Lung (tissue), 12 donors: ENCODE measurements around the gene LILRB1. TPM values are rescaled to one million over a fixed set of nuclear protein-coding genes. Genes with fewer than 3 reads are reported as not detected.
"Not testable (repeated sequence)": the region's sequence is repeated elsewhere in the genome, so short reads cannot be mapped to it uniquely, and the experiment has no call there.

Experiments used
- ATAC-seq: fragments of 200-7000 bp; cut with Tn5 transposase; one replicate; pipeline ENCODE4 v1.9.1; 2020; ENCODE audit warnings: moderate number of reproducible peaks; ENCODE audit not compliant: insufficient read depth, low FRiP score
- DNase-seq, 3 donors: peaks; one replicate each; pipeline ENCODE4 v3.0.0-alpha.2; 2013 to 2017
- H3K27ac ChIP-seq, 2 donors: one replicate each; pipeline ENCODE4 v1.5.1; 2013; ENCODE audit warnings: mild to moderate bottlenecking in 2 of 2, moderate library complexity in 2 of 2, control low read depth in 1 of 2, inconsistent platforms in 1 of 2, low read depth in 1 of 2, low read length in 1 of 2
- H3K27me3 ChIP-seq, 3 donors: one replicate each; pipeline ENCODE4 v1.5.1; 2013; ENCODE audit warnings: low read length in 2 of 3; ENCODE audit not compliant: control insufficient read depth in 3 of 3, insufficient read depth in 3 of 3
- H3K36me3 ChIP-seq, 4 donors: one replicate each; pipeline ENCODE4 v1.5.1; 2013; ENCODE audit warnings: low read length in 4 of 4, mild to moderate bottlenecking in 1 of 4, moderate library complexity in 1 of 4; ENCODE audit not compliant: control insufficient read depth in 4 of 4, insufficient read depth in 4 of 4
- H3K4me1 ChIP-seq, 5 donors: one replicate each; pipeline ENCODE4 v1.5.1; 2013; ENCODE audit warnings: low read length in 5 of 5, mild to moderate bottlenecking in 2 of 5, moderate library complexity in 1 of 5; ENCODE audit not compliant: control insufficient read depth in 5 of 5, insufficient read depth in 5 of 5
- H3K4me3 ChIP-seq: one replicate; pipeline ENCODE4 v1.5.1; 2013; ENCODE audit warnings: mild to moderate bottlenecking, control low read depth, moderate library complexity
- H3K9ac ChIP-seq, 2 donors: one replicate each; pipeline ENCODE4 v1.5.1; 2013; ENCODE audit warnings: low read length in 2 of 2, control low read depth in 1 of 2; ENCODE audit not compliant: insufficient read depth in 1 of 2
- H3K9me3 ChIP-seq, 4 donors: one replicate each; pipeline ENCODE4 v1.5.1; 2013; ENCODE audit warnings: low read length in 3 of 4, mild to moderate bottlenecking in 1 of 4, moderate library complexity in 1 of 4; ENCODE audit not compliant: control insufficient read depth in 4 of 4, insufficient read depth in 3 of 4
- CTCF ChIP-seq: IDR thresholded peaks from 2 replicates; pipeline ENCODE4 v1.5.1; 2012; ENCODE audit warnings: mild to moderate bottlenecking; ENCODE audit errors: control extremely low read depth, extremely low read depth
- whole genome bisulfite sequencing, 2 donors: extraction: QIAGEN DNeasy Blood & Tissue Kit; methylation state at CpG; one replicate each; pipeline ENCODE4 v1.1.7; 2013; 5-methylcytosine and 5-hydroxymethylcytosine counted together
- polyA plus RNA-seq, 2 donors: library from polyadenylated mRNA; stranded (reverse); fragments of 200-250 nt; gene quantifications; one replicate each; pipeline ENCODE4 v1.2.1, GENCODE V29; 2013
- total RNA-seq, 2 donors: library from RNA; depleted of rRNA in 1 of 2; stranded (reverse); fragments of >200 nt in 1 of 2; gene quantifications; one replicate each; pipeline ENCODE4 v1.2.1, GENCODE V29; 2014 to 2021
- donor health status: control.
- donor health status: control.
- donor health status: Bipolar disorder and iron deficiency.
- donor health status: healthy.
- donor health status: DM: yes; HTN: yes; CAD: no.

The LILRB1 gene
- total and polyA plus RNA-seq, 4 donors = 5.1 to 90.5 (median 20.7) TPM

- 87 to 96% methylated on average over 18 of the region's 18 CpGs for WGBS, 2 donors
Observed at GRCh38 chr19:54638683-54639082, 8.4 kb downstream of the LILRB1 start.

GRCh38 chr19:54642953-54643352 is 12.7 kb downstream of the LILRB1 start:
- H3K36me3 ChIP-seq, H3K4me3 ChIP-seq, H3K9me3 ChIP-seq, DNase-seq, H3K4me1 ChIP-seq, H3K27me3 ChIP-seq, ATAC-seq, H3K9ac ChIP-seq, H3K27ac ChIP-seq: not testable (repeated sequence)
- WGBS, 2 donors = 17 to 45% methylated on average over 5 of the region's 5 CpGs

More at GRCh38 chr19:54638683-54639082, 8.4 kb downstream of the LILRB1 start:
- H3K27ac ChIP-seq = no peak overlapping the region
- H3K36me3 ChIP-seq = no peaks in the 10 kb centered on the region
- DNase-seq = no peak
- H3K4me1 ChIP-seq = no peaks in the 10 kb centered on the region
- ATAC-seq = no peak
- no peak for TF ChIP-seq CTCF
- H3K27me3 ChIP-seq = no peaks in the 10 kb centered on the region
- peaks cover 0 to 3% (median 0%) of the 10 kb centered on the region in 4 donors for H3K9me3 ChIP-seq
- no peak overlapping the region for H3K4me3 ChIP-seq
- H3K9ac ChIP-seq = no peak overlapping the region

GRCh38 chr19:54643583-54643982 is 13.3 kb downstream of the LILRB1 start:
- peak overlapping the region in 1 of 2 donors; percentile 40 for H3K27ac ChIP-seq
- H3K36me3 ChIP-seq, H3K9ac ChIP-seq, H3K4me3 ChIP-seq, H3K27me3 ChIP-seq, H3K9me3 ChIP-seq, DNase-seq, H3K4me1 ChIP-seq: not testable (repeated sequence)
- WGBS, 2 donors = 38 to 63% methylated on average over 4 to 6 of the region's 6 CpGs
- ATAC-seq = peak; percentile 47

GRCh38 chr19:54644056-54644455 is 13.8 kb downstream of the LILRB1 start:
- Histone ChIP-seq H3K27ac (peak overlapping the region in 1 of 2 donors; percentile 40), H3K9me3 (peaks cover 0 to 3% (median 0%) of the 10 kb centered on the region in 4 donors), H3K27me3 (no peaks in the 10 kb centered on the region), H3K4me3 (no peak overlapping the region), H3K36me3 (no peaks in the 10 kb centered on the region), H3K4me1 (no peaks in the 10 kb centered on the region), H3K9ac (no peak overlapping the region)
- peak; percentile 72 for ATAC-seq
- TF ChIP-seq CTCF = no peak
- no peak for DNase-seq
- 45 to 62% methylated on average over 4 to 5 of the region's 5 CpGs for WGBS, 2 donors
